ENCODE measurements around the gene SPINK7.

SPINK7 gene

GRCh38 chr5:148335259-148335658 lies 23.0 kb downstream of the SPINK7 start, which contains the start of gene SPINK9:
Gene SPINK9, plus strand, starts transcription at chr5:148335559. Its CDS starts 55 bp downstream, at chr5:148335614.
- no peak within 1 kb of the TSS for H3K4me3 ChIP-seq (ENCODE audit: low read depth, low read length)
- TF ChIP-seq, protein P1, sequence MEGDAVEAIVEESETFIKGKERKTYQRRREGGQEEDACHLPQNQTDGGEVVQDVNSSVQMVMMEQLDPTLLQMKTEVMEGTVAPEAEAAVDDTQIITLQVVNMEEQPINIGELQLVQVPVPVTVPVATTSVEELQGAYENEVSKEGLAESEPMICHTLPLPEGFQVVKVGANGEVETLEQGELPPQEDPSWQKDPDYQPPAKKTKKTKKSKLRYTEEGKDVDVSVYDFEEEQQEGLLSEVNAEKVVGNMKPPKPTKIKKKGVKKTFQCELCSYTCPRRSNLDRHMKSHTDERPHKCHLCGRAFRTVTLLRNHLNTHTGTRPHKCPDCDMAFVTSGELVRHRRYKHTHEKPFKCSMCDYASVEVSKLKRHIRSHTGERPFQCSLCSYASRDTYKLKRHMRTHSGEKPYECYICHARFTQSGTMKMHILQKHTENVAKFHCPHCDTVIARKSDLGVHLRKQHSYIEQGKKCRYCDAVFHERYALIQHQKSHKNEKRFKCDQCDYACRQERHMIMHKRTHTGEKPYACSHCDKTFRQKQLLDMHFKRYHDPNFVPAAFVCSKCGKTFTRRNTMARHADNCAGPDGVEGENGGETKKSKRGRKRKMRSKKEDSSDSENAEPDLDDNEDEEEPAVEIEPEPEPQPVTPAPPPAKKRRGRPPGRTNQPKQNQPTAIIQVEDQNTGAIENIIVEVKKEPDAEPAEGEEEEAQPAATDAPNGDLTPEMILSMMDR (IDR thresholded peaks at IDR 0.05; ENCODE audit: low read depth, low read length) = no peak

DNA sequence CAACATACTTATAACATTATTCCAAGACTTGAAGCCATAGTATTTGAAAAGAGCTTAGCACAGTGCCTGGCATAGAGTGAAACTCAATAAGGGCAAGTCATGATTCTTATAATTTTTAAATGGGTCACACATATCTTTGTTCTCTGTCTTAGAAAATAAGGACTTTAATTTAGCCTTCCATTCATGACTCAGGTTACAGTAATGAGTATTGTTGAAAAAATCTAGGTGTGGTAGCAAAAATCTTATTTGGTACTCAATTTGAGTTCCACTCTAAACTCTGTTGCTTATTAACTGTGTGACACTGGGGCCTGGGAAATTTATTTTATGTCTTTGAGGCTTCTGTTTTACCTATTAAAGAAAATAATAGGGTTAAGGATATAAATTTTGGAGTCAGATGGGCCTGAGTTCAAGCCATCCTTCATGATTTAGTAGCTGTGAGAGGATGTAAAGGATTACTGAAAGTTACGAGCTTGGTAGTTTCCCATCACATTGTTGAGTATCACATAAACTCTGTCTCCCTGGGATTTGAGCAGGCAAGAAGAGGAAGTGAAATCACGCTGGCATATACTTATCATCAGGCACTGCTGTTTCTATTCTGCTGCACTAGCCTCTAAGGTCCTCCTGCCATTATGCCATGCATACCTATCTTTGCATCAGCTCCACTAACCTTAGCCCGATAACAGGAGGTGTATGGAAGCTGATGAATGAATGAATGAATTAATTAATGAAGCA lies 24.6 kb downstream of the SPINK7 start:
- H3K4me3 ChIP-seq (ENCODE audit: low read depth, low read length) = no peak overlapping the region
- TF ChIP-seq, protein P1 (IDR thresholded peaks at IDR 0.05; ENCODE audit: low read depth, low read length) = no peak

GRCh38 chr5:148342371-148343045 lies 30.3 kb downstream of the SPINK7 start:
- H3K4me3 ChIP-seq (ENCODE audit: low read depth, low read length) = no peak overlapping the region
- TF ChIP-seq, protein P1 (IDR thresholded peaks at IDR 0.05; ENCODE audit: low read depth, low read length) = no peak

DNA sequence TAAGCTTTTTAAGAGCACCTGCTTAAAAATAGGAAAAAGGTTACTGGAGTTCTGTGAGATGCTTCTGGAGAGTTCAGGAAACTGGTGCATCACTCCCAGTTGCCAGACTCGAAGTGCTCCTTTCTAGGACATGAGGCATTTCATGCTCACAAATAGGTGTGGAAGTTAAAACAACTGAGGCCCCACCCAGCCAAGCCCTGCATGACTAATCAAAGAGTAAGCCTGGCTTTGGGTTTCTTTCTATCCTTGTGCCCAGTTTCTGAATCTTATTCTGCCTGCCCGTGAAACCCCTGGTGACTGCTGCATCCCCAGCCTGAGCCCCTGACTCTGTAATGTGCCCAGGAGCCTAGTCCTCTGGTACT lies 30.8 kb downstream of the SPINK7 start:
- TF ChIP-seq, protein P1 (IDR thresholded peaks at IDR 0.05; ENCODE audit: low read depth, low read length) = no peak
- no peak overlapping the region for H3K4me3 ChIP-seq (ENCODE audit: low read depth, low read length)

GRCh38 chr5:148343603-148344487 lies 31.6 kb downstream of the SPINK7 start:
- TF ChIP-seq, protein P1 (IDR thresholded peaks at IDR 0.05; ENCODE audit: low read depth, low read length) = no peak

GRCh38 chr5:148347706-148348105 lies 35.5 kb downstream of the SPINK7 start:
- TF ChIP-seq, protein P1 (IDR thresholded peaks at IDR 0.05; ENCODE audit: low read depth, low read length) = no peak
- no peak overlapping the region for H3K4me3 ChIP-seq (ENCODE audit: low read depth, low read length)

More at GRCh38 chr5:148343603-148344487, 31.6 kb downstream of the SPINK7 start:
- H3K4me3 ChIP-seq (ENCODE audit: low read depth, low read length) = no peak overlapping the region

Data from WI38 (cell line).